GM18861 (cell line): ENCODE results near the gene PTPRF.

Source experiments
- ATAC-seq: cut with Tn5 transposase; IDR thresholded peaks from one replicate; pipeline ENCODE4 v1.9.1; 2021; ENCODE audit not compliant: unreplicated experiment

The PTPRF gene

DNA sequence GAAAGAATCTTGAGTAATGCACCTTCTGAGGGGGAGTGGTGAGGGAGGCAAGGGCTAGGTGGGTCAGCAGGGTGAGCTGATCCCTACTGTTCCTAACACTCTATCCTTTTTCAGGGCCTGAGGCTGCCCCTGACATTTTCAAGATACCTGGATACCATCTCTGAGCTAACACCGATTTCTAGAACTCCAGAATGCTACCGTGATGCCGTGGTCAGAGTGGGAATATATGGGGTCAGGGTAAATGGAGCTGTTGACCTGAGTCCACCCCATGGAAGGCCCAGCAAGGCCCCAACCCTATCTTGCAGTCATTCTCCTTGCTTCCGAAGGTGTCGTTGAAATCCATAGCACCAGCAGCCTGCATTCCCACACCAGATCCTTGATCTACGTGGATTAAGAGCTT, 18.0 kb upstream of the PTPRF start:
- no peak for ATAC-seq

DNA sequence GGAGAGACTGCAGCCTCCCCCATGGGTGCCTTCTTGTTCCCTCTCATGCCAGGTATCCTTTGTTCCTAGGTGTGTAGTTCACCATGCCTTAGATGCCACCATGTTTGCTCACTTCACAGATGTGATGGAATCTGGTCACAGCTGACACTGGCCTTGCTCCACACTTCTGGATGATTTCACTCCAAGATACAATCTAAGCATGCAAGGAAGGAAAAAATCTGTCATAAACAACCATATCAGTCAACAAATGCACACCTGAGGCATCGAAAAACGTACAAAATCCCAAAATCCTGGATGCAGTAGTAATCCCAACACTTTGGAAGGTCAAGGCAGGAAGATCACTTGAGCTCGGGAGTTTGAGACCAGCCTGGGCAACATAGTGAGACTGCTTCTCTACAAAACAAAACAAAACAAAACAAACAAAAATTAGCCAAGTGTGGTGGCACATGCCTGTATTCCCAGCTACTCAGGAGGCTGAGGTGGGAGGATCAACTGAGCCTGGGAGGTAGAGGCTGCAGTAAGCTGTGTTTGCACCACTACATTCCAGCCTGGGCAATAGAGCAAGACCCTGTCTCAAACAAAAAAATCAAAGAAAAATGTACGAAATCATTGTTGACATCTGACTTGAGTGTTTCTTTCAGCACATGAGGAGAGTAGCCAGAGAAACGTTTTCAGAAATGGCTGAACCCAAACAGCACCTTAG, 17.1 kb upstream of the PTPRF start:
- no peak for ATAC-seq

DNA sequence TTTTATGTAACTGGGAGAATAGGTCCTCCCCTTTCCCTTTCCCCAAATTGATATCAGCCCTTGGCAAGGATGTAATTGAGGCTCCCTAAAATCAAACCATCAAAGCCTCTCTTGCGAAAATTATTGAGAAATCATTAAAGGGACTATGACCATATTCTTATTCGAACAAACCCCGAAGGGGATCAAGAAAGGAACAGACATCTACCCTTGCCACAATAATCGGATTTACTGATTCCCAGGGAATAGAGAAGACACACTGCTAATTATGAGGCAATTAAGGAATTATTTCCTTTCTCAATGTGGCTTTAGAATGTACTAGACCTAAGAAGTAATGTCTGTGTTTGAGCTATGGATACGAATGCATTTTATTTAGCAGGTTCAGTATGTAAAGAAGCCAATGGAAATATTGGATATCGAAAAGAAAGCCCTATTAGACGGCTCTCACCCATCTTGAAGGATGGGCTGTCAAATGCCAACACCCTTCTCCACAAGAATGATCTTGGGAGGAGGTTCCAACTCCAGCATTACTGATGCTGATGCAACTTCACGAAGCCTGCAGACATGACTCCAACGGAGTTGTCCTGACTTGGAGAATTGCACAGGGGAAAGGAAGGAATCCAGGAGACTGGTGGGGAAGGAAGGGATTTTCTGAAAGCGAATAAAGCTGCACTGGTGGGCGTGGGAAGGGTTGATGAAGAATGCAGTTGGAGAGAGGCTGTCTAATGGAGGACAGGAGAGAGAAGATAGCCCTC, 11.6 kb upstream of the PTPRF start:
- ATAC-seq: no peak

DNA sequence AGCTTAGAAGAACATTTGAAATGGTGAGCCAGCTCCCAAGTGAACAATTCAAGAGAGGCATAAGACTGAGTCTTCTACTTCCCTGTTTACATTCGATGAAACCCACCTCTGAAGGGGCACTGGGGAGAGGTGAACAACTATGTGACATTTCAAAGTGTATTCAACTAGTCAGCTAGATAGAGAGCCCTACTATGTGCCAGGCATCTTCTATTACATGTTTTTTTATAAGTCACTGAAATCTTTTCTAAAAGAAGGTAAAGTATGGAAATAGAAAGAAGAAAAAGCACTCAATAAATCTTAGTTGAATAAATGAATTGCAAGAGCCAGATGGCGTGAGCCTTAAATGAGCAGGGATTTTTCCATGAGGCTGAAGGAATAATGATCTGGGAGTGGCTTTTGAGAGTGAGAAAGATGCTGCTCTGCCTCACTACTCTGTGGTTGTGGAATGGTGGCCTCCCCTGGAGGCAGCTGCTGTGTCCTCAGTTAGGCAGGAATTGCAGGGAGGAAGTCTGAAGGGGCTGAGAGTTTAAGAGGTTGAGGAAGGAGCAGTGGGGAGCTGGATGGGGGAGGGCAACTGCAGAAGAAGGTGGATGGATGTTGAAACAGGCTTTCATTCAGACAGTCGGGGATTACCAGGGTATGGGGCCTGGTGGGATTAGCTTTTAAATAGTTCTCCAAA, 10.4 kb upstream of the PTPRF start:
- no peak for ATAC-seq

DNA sequence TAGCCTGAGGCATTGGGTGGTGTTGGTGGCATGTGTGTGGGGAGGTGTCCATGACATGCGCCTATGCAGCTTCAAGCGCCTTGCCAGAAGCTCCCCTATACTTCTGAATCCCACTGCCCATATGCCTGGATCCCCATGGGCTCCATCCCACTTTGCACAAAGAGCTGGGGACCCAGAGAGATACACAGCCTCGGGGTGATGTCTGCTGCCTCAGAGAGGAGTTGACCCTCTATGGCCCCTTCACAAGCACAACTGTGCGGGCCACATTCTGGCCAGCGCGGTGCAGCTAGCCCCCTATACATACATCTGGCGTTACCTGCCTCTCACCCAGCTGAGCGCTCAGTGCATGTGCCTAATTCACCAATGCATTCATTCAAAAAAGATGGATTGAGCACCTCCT, 9.6 kb upstream of the PTPRF start:
- no peak for ATAC-seq

DNA sequence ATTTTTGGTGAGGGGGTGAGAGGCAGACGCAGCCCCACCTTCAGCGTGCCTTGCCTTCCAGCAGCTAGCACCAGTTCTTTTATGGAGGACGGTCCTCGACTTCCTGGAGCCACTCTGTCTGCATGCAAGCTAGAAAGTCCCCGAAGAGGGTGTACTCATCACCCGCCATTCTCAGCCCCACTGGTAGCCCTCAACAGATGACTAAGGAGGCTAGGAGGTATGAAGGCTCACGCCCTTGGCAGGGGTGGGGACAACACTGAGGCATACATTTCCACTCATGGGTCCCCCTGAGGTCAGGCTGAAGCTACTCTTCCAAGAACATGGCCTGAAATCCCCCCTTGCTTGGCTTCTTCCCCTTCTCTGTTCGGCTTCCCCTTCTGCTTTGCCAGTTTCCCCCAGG, 8.9 kb upstream of the PTPRF start:
- no peak for ATAC-seq

DNA sequence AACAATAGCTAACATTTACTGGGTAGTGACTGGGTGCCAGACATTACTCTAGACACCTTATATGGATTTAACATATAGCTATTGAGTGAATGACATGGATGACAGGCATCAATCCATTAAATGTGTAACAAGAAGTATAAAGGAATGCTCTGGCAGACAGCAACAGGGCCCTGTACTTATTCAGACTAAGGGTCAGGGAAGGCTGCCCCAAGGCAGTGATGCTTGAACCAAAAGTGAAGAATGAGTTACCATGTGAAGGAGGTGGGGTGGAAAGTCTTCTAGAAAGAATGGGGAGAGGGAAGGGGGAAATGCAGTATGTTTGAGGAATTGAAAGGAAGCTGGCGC, 8.3 kb upstream of the PTPRF start:
- no peak for ATAC-seq

DNA sequence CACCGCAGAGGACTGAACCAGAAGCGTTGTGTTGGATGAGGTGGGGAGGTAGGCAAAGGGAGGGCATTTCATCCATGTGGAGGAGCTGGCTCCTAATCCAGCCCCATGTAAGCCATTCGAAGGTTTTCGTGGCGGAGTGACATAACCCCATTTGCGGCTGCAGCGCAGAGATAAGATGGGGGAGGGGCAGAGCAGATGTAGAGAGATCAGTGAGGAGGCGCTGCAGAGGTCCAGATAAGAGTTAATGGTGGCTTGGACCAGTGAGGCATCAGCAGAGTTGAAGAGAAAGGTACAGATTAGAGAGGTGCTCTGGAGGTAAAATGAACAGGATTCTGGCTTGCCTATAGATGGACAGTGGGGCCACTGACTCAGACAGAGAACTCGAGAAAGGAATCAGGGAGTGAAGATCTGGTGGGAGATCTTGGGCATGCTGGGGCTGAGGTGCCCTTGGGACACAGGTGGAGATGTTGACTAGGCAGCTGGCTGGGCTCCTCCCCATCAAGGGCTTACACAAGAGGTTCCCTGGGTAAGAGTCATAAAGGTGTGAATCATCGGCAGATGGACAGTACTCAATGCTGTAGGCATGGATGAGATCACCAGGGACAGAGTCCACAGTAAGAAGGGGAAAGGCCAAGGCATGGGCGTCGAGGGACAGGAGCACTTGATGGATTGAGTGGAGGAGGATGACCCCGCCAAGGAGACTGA, 7.8 kb upstream of the PTPRF start:
- no peak for ATAC-seq

DNA sequence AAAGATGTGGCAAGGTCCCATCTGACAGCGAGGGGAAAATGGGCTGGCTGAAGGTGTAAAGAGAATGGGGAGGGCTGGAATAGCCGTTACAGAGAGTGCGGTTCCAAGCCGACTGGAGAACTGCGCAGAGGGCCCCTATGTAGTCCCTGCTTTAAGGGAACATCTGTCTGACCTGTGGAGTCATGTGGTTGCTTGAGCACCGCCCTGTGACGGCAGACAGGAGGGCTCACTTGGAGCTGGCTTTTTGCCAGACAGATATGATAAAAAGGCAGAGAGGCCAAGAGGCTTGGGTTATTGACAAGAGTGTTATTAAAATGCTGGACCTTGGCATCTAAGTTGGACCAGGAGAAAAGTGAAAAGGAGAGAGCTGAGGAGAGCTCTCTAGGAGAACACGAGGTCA, 5.9 kb upstream of the PTPRF start:
- ATAC-seq: no peak

DNA sequence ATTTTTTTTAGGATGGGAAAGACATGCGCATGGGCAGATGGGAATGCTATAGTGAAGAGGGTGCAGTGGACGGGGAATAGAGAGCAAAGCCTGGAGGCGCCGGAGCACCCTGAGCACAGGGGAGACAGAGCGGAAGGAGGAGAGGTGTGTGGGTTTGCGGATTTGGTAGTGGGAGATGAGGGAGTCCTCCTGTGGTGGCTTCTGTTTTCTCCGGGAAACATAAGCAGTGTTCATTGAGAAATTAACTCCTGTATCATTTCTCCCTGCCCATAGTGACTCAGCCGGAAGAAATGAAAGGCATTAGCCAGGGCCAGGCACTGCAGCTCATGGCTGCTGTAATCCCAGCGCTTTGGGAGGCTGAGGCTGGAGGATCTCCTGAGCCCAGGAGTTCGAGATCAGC, 4.7 kb upstream of the PTPRF start:
- no peak for ATAC-seq

DNA sequence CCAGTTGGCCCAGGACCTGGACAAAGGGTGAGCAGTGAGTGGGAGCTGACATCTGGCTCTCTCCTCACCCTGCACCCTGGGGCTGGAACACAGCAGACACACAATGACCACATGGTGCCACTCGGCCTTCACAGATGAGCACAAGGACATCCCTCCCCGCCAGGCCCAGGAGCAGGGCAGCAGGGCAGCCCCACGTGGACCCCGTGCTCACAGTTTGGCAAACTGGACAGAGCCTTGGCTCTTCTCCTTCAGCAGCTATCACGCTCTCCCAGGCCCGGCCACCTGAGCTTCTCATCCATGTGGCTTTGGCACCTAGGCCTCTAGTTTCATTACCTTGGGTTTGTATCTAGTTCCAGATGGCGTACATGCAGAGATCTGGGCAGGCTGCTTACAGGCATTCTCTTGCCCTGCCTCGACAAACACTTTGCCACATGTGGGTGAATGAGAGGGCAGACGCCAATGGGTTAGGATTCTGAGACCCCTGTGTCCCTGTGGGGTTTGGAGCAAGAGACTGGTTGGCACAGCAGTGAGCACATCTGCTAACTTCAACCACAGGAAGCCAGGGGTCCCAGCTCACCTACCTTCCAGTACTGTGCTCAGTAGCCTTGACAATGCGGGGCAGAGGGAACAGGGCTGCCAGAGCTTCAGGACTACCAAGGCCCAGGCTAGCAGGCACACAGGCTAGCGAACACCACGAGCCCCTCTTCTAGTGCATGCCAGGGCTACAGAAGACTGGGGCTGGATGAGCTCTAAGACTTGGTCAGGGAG, 3.4 kb upstream of the PTPRF start:
- ATAC-seq: no peak

DNA sequence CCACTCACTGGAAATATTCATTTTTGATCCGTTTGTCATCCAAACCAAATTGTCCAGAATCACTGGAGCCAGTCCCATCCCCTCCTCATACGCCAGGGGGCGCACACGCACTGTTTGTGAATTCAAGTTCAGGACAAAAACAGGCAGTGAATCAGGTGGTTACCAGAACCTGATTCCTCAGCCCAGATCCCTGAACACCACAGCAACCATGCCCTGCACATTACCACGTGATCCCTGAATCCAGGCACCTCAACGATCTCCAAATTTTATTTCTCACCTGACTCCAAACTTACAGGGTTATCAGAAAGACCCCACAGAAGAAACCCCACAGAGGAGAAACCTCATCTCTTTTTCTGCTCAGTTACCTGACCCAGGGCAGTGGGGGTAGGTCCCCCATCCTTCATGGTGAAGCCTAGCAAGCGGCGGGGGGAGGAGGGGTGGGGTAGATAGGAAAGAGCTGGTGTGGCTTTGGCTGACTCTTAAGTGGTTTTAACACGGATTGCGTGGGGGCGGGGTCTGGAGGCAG, 1.4 kb upstream of the PTPRF start:
- no peak for ATAC-seq

DNA sequence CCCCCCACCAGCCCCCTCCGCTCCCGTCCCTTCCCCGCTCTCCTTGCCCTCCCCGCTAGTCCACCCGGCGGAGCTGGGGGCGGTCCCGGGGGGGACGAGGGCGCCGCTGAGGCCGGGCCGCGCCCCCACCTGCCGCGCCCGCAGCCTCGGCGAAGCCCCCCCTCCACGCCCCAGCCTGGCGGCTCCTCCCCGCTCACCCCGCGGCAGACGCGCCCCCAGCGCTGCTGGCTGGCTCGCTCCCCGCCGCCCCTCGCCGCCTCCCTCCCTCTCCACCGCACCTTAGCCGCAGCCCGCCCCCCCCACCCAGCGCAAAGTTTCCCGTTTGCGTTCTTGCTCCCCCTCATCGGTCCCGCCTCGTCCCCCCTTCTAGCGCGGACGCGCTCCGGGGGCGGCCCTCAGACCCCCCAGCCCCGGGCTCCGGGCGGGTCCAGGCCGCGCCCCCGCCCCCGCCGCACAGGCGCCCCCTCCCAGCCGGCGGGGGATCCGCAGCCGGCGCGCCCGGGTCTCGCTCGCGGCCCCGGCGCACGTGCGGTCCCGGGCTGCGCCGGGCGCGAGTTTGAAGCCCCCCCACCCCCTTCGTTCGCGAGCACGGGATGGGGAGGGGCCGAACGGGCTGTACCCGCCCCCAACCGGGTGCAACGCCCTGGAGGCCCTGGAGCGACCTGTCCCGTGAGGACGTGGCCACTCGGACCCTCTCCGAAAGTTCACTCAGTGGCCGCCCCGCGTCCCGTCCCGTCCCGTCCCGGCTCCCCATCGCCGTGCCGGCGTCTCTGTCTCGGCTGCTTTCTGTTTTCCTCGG, 623 bp downstream of the PTPRF start:
- ATAC-seq: no peak

DNA sequence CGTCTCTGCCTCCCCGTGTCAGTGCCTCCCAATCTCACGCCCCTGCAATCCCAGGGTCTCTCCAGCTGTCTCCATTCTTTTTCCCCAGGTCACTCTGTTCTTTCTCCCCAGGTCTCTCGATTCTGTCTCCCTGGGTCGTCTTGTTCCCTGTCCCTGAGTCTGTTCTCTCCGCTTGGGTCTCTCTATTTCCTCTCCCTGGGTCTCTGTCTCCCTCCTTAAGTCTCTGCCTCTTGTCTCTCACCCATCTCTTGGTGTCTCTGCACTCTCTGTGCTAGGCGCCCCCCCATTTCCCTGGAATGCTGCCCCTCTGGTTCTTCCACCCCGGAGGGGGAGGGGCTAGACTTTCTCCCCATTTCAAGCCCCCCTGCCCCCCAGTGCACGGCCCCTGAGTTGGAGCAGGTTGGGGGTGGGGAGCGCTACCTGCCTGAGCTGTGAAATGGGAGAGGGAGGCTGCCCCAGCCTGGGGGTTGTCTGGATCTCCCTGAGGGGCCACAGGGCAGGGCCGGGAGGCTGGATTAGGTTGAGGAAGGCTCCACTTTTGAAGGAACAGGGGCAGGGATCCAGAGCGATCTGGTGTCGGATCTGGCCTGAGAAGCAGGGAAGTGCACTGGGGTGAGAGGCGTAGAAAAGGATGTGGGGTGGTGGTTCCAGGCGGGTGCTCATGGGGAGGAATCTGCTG, 1.4 kb downstream of the PTPRF start:
- no peak for ATAC-seq

DNA sequence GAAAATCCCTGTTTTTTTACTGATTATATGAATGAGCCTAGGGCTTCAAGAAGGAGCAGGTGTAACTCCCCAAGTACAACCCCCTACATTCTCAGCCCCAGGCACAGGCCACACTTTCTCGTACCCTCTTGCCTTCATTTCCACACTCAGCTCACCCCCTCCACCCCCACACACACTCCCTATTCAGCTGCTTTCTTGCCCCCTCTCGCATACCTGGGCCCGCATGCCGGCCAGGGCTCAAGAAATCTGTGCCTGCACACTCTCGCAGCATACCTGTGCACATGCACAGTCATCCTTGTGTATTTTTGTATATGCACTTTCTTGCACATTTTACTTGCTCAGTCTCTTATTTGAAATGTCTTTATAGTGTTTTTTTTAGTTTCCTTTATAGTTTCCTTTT, 2.0 kb downstream of the PTPRF start:
- ATAC-seq: no peak

DNA sequence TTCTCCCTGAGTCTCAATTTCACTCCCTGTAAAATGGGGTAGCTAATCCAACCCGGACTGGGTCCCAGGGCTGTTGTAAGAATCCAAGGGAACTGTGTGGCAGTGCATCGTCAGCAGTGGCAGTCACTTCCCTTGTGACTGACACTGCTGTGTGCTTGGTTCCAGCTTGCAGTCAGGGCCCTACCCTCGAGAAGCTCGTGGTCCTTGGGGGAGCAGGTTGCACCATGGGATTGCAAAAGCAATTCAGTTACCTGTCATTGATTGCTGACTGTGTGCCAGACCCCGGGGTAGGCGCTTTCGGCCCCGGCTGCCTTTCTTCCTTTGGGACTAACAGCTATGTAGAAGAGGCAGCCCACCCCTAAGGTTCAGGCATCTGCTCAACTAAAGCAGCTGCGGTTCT, 2.9 kb downstream of the PTPRF start:
- no peak for ATAC-seq

DNA sequence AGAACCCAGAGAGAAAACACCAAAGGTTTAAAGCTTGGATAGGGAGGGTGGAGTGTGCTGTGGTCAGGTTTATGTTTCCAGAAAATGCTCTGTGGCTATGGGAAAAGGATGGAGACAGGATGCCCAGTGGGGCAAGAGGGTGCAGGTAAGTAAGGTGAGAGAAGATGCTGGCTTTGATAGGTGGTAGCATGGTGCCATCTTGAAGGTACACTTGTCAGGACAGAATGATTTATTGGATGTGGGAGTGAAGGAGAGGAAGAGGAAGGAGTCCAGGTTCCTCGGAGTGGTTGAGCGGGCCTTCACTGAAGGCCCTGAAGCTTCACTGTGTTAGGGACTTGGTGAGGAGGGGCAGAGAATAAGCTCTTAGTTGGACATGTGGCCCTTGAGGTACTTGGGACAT, 3.6 kb downstream of the PTPRF start:
- ATAC-seq: no peak

DNA sequence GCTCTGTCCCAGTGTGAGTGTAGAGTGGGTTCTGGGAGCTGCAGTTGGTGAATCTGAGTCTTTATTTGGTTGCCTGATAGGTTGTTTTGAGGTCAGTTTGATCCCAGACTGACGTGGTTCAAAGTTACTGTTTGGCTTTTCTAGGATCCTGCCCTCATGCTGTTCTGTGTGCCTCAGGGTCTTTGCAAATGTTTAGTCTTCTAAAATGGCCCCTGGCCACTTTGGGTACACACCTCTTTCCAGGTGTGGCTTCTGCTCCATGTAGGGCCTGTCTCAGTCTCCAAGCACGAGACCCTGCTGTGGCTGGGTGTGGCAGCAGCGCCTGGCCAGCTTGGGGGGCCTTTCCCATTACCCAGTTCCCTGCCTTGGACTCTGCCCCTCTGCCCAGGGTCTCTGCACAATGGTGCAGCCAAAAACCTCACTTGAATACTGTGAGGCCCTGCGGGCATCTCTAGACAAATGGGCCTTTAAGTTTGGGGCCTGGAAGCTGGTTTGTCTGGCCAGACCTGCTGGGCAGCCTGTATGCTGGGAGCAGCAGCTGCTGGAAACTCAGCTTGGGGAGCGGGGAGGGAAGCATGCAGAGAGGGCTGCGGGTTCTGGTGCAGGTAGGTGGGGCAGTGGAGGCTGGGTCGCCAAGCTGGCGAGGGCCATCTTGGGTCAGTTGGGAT, 5.6 kb downstream of the PTPRF start:
- no peak for ATAC-seq

DNA sequence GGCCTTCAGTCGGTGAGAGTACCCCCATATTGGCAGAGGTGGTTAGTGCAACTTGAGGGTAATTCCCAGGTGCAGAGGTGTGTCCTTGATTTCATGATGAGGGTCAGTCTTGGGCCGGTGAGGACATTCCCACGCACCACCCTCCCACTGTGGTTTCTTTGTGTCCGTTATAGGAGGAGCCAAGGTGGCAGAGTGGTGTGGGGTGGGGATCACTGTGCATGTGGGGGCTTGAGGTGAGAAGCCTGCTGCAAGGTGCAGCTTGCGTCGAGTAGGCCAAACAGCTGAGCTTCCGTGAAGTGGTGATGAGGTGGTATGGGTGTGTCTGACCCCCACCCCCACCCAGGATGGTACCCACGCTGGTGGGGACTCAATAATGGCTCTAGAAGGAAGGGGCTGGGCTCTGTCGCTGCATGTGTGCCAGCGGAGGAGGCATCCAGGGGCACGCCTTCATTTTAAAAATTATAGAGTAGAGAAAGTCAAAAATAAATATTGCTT, 6.2 kb downstream of the PTPRF start:
- no peak for ATAC-seq
